Calu3 (cell line): ENCODE results near the gene ATP5F1D. TPM values are rescaled to one million over a fixed set of nuclear protein-coding genes. Genes with fewer than 3 reads are reported as not detected.
A peak's percentile ranks its signal among the peaks of the same experiment; 100 is the strongest.

Source experiments
- BruUV-seq: library from RNA; stranded (reverse); fragments of 400-500 nt; replicated peaks from 2 replicates; lab custom pipeline; 2021; lab: Mats Ljungman, UMichigan
- CTCF ChIA-PET: fragments of 300-600 bp; sonication (Branson Sonifier 250); formaldehyde crosslinking; loops from one replicate; lab custom pipeline; 2022; ENCODE audit warnings: antibody characterized with exemption; lab: Charles Lee
- DNase-seq: peaks from one replicate; pipeline ENCODE4 v3.0.0; 2022
- H3K27ac Mint-ChIP-seq: one replicate; pipeline ENCODE4 v1.8.0; 2022; ENCODE audit warnings: mixed read lengths; ENCODE audit not compliant: unreplicated experiment
- H3K27me3 Mint-ChIP-seq: one replicate; pipeline ENCODE4 v1.8.0; 2022; ENCODE audit warnings: mixed read lengths; ENCODE audit not compliant: unreplicated experiment
- H3K36me3 Mint-ChIP-seq: one replicate; pipeline ENCODE4 v1.8.0; 2022; ENCODE audit warnings: mild to moderate bottlenecking, moderate library complexity, mixed read lengths; ENCODE audit not compliant: insufficient read depth, unreplicated experiment
- H3K4me1 Mint-ChIP-seq: one replicate; pipeline ENCODE4 v1.8.0; 2022; ENCODE audit warnings: mild to moderate bottlenecking, low read depth, mixed read lengths; ENCODE audit not compliant: unreplicated experiment
- H3K4me3 Mint-ChIP-seq: one replicate; pipeline ENCODE4 v1.8.0; 2022; ENCODE audit warnings: mild to moderate bottlenecking, low read depth, moderate library complexity, mixed read lengths; ENCODE audit not compliant: unreplicated experiment
- H3K9me3 Mint-ChIP-seq: one replicate; pipeline ENCODE4 v1.8.0; 2022; ENCODE audit warnings: low read depth, mixed read lengths; ENCODE audit not compliant: unreplicated experiment
- intact Hi-C: fragments of 100-400 bp; cut with micrococcal nuclease; formaldehyde crosslinking; loops from one replicate; pipeline ENCODE4 v1.10.0; 2022; ENCODE audit not compliant: unreplicated experiment
- total RNA-seq: library from RNA; stranded (reverse); gene quantifications from 2 replicates; pipeline ENCODE4 v1.2.3, GENCODE V29; 2022
- TF ChIP-seq, protein P1 (sequence below): fragments of 200-600 bp; IDR thresholded peaks from one replicate; pipeline ENCODE4 v1.8.0; 2022; ENCODE audit warnings: antibody characterized with exemption; ENCODE audit not compliant: unreplicated experiment

ATP5F1D gene
- total RNA-seq, 1 experiment from 2014 or later: 91.8 TPM

DNA sequence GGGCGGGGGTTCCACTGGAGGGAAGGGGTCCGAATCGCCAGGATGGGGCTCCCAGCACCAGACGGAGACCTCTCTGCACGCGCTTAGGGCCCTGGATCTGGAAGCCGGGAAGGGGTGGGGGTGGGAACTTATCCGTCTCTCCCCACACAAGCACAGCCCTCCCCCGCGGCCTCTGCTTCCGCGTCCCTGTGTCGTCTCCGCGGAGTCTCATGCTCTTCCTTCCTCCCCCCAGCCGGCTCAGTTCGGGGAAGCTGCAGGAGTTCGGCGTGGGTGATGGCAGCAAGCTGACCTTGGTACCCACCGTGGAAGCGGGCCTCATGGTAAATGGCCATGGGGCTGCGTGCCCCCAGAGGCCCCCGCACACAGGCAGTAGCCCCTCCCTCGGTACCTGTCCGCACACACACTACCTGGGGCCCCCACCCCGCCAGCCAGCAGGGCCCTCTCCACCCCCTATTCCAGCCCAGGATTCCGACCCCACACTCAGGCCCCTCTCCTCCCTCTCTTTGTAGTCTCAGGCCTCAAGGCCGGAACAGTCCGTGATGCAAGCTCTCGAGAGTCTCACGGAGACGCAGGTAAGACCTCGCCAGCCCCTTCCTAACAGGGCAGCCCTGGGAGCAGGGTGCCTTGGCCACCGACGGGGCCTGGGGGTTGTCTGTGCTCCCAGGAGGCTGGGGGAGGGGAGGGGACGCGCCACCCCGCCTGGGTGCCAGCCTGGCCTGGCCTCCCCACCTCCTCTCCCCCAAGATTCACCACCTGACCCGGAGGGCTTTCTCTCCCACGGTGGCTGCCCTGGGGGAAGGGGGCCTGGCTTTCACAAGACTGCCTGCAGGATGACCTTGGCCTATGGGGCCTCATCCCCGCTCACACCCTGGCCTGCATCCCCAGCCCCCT lies 10.0 kb downstream of the ATP5F1D start:
- CTCF ChIA-PET: no interaction called here
- TSS peak; percentile 43 for BruUV-seq
- intact Hi-C loops: no loop called here

DNA sequence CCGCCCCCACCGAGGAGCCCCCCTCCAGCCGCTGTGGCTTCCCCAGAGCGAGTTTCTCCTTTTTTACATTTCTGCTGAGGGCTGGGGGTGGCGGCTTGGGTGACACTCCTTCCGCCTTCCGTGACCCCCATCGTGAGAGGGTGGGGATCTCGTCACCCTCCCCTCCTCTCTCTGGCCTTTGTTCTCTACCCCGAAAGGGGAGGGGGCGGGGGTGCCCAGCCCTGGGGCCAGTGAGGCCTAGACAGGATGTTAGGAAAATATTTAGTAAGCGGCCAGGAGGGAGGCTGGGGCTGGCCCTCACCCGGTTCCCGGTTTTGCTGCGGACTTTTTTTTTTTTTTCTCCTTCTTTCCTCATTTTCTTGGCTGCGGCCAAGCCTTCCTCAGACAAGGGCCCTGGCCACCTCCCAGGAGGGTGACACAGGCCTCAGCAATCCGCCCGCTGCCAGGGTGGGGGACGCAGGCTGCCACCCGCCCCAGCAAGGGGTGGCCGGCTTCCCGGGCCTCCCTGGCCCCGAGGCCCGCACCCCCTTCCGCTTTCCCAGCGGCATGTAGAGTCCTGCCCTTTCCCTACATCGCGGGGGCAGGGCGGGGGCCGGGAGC lies 10.8 kb downstream of the ATP5F1D start:
- peak; percentile 78 for DNase-seq
- Mint-ChIP-seq H3K27me3 (no peaks in the 10 kb centered on the region), H3K27ac (peak overlapping the region; percentile 93), H3K9me3 (no peaks in the 10 kb centered on the region), H3K4me3 (peak overlapping the region; percentile 88), H3K4me1 (peaks cover under 1% of the 10 kb centered on the region), H3K36me3 (peaks cover 84% of the 10 kb centered on the region)
- TF ChIP-seq, protein P1, sequence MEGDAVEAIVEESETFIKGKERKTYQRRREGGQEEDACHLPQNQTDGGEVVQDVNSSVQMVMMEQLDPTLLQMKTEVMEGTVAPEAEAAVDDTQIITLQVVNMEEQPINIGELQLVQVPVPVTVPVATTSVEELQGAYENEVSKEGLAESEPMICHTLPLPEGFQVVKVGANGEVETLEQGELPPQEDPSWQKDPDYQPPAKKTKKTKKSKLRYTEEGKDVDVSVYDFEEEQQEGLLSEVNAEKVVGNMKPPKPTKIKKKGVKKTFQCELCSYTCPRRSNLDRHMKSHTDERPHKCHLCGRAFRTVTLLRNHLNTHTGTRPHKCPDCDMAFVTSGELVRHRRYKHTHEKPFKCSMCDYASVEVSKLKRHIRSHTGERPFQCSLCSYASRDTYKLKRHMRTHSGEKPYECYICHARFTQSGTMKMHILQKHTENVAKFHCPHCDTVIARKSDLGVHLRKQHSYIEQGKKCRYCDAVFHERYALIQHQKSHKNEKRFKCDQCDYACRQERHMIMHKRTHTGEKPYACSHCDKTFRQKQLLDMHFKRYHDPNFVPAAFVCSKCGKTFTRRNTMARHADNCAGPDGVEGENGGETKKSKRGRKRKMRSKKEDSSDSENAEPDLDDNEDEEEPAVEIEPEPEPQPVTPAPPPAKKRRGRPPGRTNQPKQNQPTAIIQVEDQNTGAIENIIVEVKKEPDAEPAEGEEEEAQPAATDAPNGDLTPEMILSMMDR: no peak
- CTCF ChIA-PET: interaction anchor here (0.7 to 1.7 kb wide), 3 partner anchors 8 to 495 kb away, joined by 3 to 9 read pairs (median 9); no protein-coding TSS in a partner anchor
- intact Hi-C loops: no loop called here
- BruUV-seq: no TSS peak

More for the DNA sequence above, 10.0 kb downstream of the ATP5F1D start:
- TF ChIP-seq, protein P1: no peak
- no peak for DNase-seq
- peaks cover 78% of the 10 kb centered on the region for H3K36me3 Mint-ChIP-seq
- H3K4me3 Mint-ChIP-seq: peak overlapping the region; percentile 88
- peak overlapping the region; percentile 93 for H3K27ac Mint-ChIP-seq
- no peaks in the 10 kb centered on the region for H3K4me1 Mint-ChIP-seq
- no peaks in the 10 kb centered on the region for H3K9me3 Mint-ChIP-seq
- no peaks in the 10 kb centered on the region for H3K27me3 Mint-ChIP-seq

DNA sequence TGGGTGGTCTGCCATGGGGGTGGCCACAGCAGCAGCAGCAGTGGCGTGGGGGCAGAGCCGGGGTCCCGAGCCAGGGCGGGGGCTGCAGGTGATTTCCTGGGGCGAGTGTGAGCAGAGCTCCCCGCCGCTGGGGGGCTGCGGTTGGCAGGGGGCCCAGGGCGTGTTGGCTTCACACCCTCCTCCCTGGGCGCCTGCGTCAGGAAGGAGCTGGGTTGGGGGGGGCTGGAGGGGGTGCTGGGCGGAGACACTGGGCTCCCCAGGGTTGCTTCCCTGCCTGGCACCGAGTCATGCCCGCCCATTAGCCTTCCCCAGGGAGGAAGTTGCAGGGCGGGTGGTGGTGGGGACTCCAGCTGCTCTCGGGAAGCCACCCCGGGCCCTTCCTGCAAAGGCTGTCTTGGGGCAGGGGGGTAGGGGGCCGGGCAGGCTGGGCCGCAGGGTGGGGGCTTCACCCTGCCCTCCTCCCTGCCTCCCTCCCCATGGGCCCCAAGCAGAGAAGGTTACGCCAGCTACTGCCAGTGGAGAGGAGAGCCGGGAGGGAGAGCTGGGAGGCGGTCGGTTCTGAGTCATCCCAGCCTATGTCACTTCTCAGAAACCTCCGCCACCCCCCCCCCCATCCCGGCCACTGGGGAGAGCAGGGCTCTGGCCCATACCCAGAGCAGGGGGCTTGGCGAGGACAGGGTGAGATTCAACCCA lies 11.4 kb downstream of the ATP5F1D start:
- TF ChIP-seq, protein P1: no peak
- H3K9me3 Mint-ChIP-seq: no peaks in the 10 kb centered on the region
- peak; percentile 73 for DNase-seq
- intact Hi-C loops: no loop called here
- BruUV-seq: no TSS peak
- H3K4me3 Mint-ChIP-seq: peak overlapping the region; percentile 88
- CTCF ChIA-PET: interaction anchor here (0.6 to 1.7 kb wide), 5 partner anchors 9 to 495 kb away, joined by 3 to 9 read pairs (median 6); no protein-coding TSS in a partner anchor
- H3K27me3 Mint-ChIP-seq: no peaks in the 10 kb centered on the region
- H3K4me1 Mint-ChIP-seq: peaks cover 7% of the 10 kb centered on the region
- peak overlapping the region; percentile 93 for H3K27ac Mint-ChIP-seq
- H3K36me3 Mint-ChIP-seq: peaks cover 91% of the 10 kb centered on the region

DNA sequence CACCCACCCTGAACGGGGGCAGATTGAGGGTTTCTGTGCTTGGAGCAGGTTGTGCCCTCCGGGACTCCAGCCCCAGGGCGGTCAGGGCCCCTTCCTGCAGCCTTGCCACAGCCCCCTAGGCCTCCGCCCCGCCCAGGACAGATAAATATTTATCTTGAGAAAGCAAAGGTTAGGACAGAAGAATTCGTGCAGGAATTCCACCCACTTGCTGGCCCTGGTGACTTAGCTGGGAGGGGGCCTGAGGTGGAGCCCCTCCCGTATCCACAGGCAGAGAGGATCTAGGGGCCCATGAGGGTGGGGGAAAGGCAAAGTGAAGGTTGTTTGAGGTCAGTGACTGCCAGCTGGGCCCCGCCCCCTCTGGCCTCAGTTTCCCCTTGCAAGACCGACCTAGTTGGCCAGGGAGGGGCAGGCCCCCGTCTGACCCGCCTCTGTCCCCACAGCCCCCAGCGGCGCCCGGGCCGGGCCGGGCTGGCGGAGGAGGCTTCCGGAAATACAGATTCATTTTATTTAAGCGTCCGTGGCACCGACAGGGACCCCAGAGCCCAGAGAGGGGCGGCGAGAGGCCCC lies 12.0 kb downstream of the ATP5F1D start:
- BruUV-seq: no TSS peak

More for the DNA sequence above, 12.0 kb downstream of the ATP5F1D start:
- intact Hi-C loops: no loop called here
- no peaks in the 10 kb centered on the region for H3K27me3 Mint-ChIP-seq
- H3K36me3 Mint-ChIP-seq: peaks cover 93% of the 10 kb centered on the region
- TF ChIP-seq, protein P1: no peak
- peak; percentile 53 for DNase-seq
- no peaks in the 10 kb centered on the region for H3K9me3 Mint-ChIP-seq
- peak overlapping the region; percentile 44 for H3K27ac Mint-ChIP-seq
- H3K4me1 Mint-ChIP-seq: peaks cover 8% of the 10 kb centered on the region
- CTCF ChIA-PET: interaction anchor here (1.4 to 1.7 kb wide), 3 partner anchors 8 to 13 kb away, joined by 6 to 9 read pairs (median 9); no protein-coding TSS in a partner anchor
- peak overlapping the region; percentile 88 for H3K4me3 Mint-ChIP-seq
